ENCODE measurements around the gene ATP2C1. TPM values are rescaled to one million over a fixed set of nuclear protein-coding genes. Genes with fewer than 3 reads are reported as not detected.
A peak's percentile ranks its signal among the peaks of the same experiment; 100 is the strongest.
"Not testable (repeated sequence)": the region's sequence is repeated elsewhere in the genome, so short reads cannot be mapped to it uniquely, and the experiment has no call there.

Gene ATP2C1
- total RNA-seq, 6 experiments from 2014 or later, result 101 to 124 (median 112) TPM

DNA sequence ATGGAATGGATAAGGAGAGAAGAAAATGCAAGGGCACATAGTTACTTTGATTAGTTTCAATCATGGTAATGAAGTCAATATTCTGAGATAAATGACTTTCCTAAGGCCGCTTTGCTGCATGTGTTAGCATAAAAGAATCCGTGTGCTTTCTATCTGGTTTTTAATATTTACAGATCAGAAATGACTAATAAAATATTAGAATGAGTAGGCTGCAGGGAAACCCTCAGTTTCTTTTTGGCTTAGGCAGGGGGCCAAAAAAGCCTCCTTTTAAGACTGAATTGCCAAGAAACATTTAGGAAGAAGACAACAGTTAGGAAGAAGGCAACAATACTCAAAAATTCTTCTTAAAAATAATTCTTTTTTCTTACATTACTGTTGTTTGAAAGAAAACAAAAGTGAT lies 144.4 kb downstream of the ATP2C1 start:
- H3K36me3 Mint-ChIP-seq (ENCODE audit: low read depth), result no peaks in the 10 kb centered on the region
- H3K9me3 Mint-ChIP-seq, result no peaks in the 10 kb centered on the region; the same call in 1 of the 2 replicates
- TF ChIP-seq, protein P1, sequence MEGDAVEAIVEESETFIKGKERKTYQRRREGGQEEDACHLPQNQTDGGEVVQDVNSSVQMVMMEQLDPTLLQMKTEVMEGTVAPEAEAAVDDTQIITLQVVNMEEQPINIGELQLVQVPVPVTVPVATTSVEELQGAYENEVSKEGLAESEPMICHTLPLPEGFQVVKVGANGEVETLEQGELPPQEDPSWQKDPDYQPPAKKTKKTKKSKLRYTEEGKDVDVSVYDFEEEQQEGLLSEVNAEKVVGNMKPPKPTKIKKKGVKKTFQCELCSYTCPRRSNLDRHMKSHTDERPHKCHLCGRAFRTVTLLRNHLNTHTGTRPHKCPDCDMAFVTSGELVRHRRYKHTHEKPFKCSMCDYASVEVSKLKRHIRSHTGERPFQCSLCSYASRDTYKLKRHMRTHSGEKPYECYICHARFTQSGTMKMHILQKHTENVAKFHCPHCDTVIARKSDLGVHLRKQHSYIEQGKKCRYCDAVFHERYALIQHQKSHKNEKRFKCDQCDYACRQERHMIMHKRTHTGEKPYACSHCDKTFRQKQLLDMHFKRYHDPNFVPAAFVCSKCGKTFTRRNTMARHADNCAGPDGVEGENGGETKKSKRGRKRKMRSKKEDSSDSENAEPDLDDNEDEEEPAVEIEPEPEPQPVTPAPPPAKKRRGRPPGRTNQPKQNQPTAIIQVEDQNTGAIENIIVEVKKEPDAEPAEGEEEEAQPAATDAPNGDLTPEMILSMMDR (IDR thresholded peaks at IDR 0.05), result no peak
- no peak overlapping the region for H3K4me3 Mint-ChIP-seq
- H3K27me3 Mint-ChIP-seq (ENCODE audit: insufficient read depth), result no peaks in the 10 kb centered on the region
- no peak for DNase-seq
- H3K4me1 Mint-ChIP-seq (ENCODE audit: low read depth), result peaks cover 30% of the 10 kb centered on the region
- no peak overlapping the region for H3K27ac Mint-ChIP-seq

DNA sequence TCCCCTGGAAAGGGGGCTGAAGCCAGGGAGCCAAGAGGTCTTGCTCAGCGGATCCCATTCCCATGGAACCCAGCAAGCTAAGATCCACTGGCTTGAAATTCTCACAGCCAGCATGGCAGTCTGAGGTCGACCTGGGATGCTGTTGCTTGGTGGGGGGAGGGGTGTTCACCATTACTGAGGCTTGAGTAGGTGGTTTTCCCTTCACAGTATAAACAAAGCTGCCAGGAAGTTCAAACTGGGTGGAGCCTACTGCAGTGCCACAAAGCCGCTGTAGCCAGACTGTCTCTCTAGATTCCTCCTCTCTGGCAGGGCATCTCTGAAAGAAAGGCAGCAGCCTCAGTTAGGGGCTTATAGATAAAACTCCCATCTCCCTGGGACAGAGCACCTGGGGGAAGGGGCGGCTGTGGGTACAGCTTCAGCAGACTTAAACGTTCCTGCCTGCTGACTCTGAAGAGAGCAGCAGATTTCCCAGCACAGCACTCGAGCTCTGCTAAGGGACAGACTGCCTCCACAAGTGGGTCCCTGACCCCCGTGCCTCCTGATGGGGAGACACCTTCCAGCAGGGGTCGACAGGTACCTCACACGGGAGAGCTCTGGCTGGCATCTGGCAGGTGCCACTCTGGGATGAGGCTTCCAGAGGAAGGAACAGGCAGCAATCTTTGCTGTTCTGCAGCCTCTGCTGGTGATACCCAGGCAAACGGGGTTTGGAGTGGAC lies 148.5 kb downstream of the ATP2C1 start:
- H3K36me3 Mint-ChIP-seq (ENCODE audit: low read depth); H3K27ac Mint-ChIP-seq; H3K4me3 Mint-ChIP-seq; DNase-seq; H3K4me1 Mint-ChIP-seq (ENCODE audit: low read depth); H3K9me3 Mint-ChIP-seq; H3K27me3 Mint-ChIP-seq (ENCODE audit: insufficient read depth): not testable (repeated sequence)

DNA sequence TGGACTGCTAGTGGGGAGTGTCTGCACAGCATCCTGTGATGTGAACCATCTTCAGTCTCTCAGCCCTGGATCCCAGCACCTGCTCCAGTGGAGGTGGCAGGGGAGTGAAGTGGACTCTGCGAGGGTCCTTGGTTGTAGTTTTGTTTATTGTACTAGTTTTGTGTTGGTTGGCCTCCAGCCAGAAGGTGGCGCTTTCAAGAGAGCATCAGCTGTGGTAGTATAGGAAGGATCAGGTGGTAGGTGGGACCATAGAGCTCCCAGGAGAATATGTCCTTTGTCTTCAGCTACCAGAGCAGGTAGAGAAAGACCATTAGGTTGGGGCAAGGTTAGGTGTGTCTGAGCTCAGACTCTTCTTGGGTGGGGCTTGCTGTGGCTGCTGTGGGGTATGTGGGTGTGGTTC lies 153.7 kb downstream of the ATP2C1 start:
- no peak overlapping the region for H3K27ac Mint-ChIP-seq
- no peaks in the 10 kb centered on the region; the same call in 1 of the 2 replicates for H3K9me3 Mint-ChIP-seq
- H3K4me1 Mint-ChIP-seq (ENCODE audit: low read depth), result no peaks in the 10 kb centered on the region
- no peak for DNase-seq
- H3K4me3 Mint-ChIP-seq, result no peak overlapping the region
- no peaks in the 10 kb centered on the region for H3K36me3 Mint-ChIP-seq (ENCODE audit: low read depth)
- no peaks in the 10 kb centered on the region; the same call in 1 of the 2 replicates for H3K27me3 Mint-ChIP-seq (ENCODE audit: insufficient read depth)
- TF ChIP-seq, protein P1 (IDR thresholded peaks at IDR 0.05), result no peak

DNA sequence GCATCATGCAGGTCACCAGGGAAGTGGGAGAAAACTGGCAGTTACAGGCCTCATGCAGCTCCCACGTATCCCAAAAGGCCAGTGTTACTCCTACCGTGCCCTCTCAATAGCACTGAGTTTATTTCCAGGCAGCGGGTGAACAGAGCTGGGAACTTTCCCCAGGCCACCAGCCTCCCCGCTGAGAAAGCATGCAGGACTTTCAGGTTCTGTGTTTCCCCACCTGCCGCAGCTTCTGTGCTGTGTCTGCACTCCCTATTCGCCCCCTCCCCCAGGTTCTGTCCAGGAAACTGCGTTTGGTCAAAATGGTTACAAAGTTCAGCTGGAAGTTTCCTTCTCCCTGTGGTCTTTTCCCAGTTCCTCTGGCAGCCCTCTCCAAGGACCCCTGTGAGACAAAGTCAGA lies 154.1 kb downstream of the ATP2C1 start:
- no peaks in the 10 kb centered on the region for H3K4me1 Mint-ChIP-seq (ENCODE audit: low read depth)

DNA sequence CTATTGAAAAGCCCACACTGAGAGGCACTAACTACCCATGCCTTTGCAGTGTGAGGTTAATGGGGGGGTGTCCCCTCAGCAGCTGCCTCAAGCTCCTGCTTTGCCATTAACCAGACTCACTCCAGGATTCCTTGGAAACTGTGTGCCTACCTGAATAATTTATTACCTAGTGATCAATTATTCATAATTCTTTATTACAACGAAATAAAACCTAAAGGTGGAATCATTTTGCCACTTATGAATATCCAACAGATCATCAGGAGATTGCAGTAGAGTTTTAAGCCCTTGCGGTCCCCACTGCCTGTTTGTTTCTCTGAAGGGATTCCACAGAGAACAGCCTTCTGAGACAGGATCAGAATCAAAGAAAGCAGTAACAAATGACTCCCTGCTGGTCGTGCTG lies 156.1 kb downstream of the ATP2C1 start:
- DNase-seq, result no peak
- no peak overlapping the region for H3K27ac Mint-ChIP-seq
- no peaks in the 10 kb centered on the region for H3K9me3 Mint-ChIP-seq
- no peaks in the 10 kb centered on the region for H3K27me3 Mint-ChIP-seq (ENCODE audit: insufficient read depth)
- H3K4me1 Mint-ChIP-seq (ENCODE audit: low read depth), result no peaks in the 10 kb centered on the region
- no peaks in the 10 kb centered on the region for H3K36me3 Mint-ChIP-seq (ENCODE audit: low read depth)
- H3K4me3 Mint-ChIP-seq, result no peak overlapping the region
- TF ChIP-seq, protein P1 (IDR thresholded peaks at IDR 0.05), result no peak

More for the DNA sequence above, 154.1 kb downstream of the ATP2C1 start:
- Mint-ChIP-seq H3K27ac (no peak overlapping the region), H3K4me3 (no peak overlapping the region), H3K36me3 (ENCODE audit: low read depth) (no peaks in the 10 kb centered on the region), H3K9me3 (no peaks in the 10 kb centered on the region; the same call in 1 of the 2 replicates), H3K27me3 (ENCODE audit: insufficient read depth) (no peaks in the 10 kb centered on the region; the same call in 1 of the 2 replicates)
- DNase-seq, result no peak
- TF ChIP-seq, protein P1 (IDR thresholded peaks at IDR 0.05), result no peak

DNA sequence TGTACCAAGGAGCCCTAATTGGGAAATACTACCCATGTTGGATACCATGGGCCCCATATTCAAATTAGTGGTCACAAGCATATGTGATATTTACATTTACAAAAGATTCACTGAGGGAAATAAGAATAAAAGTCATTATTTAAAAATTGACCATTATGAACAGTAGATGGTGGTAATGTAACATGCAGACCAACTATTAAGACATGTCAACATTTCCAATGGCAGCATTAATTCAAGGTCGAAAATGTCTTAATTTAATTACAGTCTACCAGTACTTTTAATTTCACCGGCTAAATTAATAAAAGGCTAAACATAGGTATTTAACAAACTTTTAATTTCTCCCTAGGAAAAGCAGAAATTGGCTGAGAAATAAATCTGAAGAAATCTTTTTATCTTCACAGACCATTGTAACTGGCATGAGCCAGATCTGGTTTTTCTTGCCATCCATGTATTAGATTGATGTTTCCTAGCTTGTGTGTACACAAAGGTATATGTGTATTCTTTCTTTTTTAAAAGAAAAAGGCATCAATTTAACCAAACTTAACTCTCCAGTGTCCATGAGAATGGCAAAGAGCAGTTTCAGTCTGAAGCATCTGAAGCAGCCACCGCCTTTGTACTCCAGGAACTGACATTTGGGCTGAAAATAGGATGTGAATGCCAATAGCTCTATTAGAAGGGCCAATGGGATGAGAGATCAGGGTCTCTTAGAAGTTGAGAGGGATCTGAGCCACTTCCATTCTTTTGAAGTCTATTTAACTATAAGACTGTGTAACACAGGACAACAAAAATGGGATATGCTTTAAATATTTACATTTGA lies 159.4 kb downstream of the ATP2C1 start:
- no peak overlapping the region for H3K27ac Mint-ChIP-seq
- no peaks in the 10 kb centered on the region for H3K36me3 Mint-ChIP-seq (ENCODE audit: low read depth)
- H3K27me3 Mint-ChIP-seq (ENCODE audit: insufficient read depth), result no peaks in the 10 kb centered on the region
- TF ChIP-seq, protein P1 (IDR thresholded peaks at IDR 0.05), result peak; percentile 73
- no peak for DNase-seq
- H3K4me3 Mint-ChIP-seq, result no peak overlapping the region
- H3K9me3 Mint-ChIP-seq, result no peaks in the 10 kb centered on the region
- H3K4me1 Mint-ChIP-seq (ENCODE audit: low read depth), result no peaks in the 10 kb centered on the region
